HFF-Myc (cell line): ENCODE results near the gene PPARGC1A.

Experiments
- DNase-seq: peaks from one replicate; pipeline ENCODE4 v3.0.0-alpha.2; 2011; ENCODE audit warnings: low read depth; ENCODE audit errors: extremely low read depth
- H3K4me3 ChIP-seq: replicated peaks from 2 replicates; pipeline ENCODE4 v1.5.1; 2011; ENCODE audit warnings: low read depth, mild to moderate bottlenecking, control low read depth, low read length
- TF ChIP-seq, protein P1 (sequence below): IDR thresholded peaks from 2 replicates; pipeline ENCODE4 v1.5.1; 2012; ENCODE audit warnings: mild to moderate bottlenecking, low read depth, low read length, control low read depth; ENCODE audit errors: missing control alignments

Gene PPARGC1A

DNA sequence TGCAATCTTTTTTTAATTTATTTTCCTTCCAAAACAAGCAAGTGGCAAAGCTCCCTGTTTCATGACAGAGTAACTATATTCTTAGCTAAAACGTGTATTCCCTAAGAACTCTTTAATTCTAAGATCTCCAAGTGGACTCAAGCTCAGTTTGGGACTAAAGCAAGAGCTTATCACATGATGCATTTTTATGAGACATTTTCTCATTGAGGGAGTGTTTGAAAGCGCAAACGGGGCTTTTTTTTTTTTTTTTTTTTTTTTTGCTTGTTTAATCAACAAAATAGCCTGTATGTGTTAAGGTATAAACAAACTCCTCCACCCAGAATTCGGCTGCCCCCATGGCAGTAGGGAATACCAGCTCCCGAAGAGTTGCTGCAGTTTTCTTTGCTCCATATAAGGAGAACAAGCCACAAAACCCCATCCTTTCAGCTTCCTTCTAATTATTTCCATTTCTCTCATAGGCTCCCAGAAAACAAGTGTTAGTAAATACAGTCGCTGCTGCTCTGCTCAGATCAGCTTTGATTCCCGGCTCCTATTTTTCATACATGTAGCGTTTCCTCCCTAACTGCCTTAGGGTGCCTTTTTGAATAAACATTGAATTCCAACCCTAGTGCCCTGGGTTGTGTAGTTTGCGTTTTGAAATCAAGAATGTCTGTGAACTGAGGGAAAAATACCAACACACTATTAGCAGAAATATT is 669 bp upstream of the PPARGC1A start:
- TF ChIP-seq, protein P1, sequence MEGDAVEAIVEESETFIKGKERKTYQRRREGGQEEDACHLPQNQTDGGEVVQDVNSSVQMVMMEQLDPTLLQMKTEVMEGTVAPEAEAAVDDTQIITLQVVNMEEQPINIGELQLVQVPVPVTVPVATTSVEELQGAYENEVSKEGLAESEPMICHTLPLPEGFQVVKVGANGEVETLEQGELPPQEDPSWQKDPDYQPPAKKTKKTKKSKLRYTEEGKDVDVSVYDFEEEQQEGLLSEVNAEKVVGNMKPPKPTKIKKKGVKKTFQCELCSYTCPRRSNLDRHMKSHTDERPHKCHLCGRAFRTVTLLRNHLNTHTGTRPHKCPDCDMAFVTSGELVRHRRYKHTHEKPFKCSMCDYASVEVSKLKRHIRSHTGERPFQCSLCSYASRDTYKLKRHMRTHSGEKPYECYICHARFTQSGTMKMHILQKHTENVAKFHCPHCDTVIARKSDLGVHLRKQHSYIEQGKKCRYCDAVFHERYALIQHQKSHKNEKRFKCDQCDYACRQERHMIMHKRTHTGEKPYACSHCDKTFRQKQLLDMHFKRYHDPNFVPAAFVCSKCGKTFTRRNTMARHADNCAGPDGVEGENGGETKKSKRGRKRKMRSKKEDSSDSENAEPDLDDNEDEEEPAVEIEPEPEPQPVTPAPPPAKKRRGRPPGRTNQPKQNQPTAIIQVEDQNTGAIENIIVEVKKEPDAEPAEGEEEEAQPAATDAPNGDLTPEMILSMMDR: no peak
- no peak for DNase-seq
- H3K4me3 ChIP-seq: no peak overlapping the region

DNA sequence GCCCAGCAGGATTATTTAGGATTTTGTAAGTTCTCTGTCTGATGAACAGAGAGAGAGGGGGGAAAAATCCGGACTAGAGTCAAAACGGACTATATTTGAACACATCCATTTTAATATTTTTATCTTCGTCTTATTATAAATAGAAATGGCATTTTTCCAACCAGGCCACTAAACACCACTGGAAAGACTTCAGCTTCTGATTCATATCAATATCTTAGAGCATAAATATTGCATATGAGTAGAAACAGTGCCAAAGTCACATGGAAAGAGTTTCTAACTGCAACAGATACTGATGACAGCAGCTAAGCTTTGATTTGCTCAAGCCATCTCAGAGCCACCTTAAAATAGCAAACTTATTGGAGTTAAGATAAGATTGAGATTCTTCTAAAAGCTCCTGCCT is 456 bp downstream of the PPARGC1A start:
- TF ChIP-seq, protein P1: no peak
- peak overlapping the region; percentile 27; the same call in 1 of the 2 replicates for H3K4me3 ChIP-seq
- no peak for DNase-seq

DNA sequence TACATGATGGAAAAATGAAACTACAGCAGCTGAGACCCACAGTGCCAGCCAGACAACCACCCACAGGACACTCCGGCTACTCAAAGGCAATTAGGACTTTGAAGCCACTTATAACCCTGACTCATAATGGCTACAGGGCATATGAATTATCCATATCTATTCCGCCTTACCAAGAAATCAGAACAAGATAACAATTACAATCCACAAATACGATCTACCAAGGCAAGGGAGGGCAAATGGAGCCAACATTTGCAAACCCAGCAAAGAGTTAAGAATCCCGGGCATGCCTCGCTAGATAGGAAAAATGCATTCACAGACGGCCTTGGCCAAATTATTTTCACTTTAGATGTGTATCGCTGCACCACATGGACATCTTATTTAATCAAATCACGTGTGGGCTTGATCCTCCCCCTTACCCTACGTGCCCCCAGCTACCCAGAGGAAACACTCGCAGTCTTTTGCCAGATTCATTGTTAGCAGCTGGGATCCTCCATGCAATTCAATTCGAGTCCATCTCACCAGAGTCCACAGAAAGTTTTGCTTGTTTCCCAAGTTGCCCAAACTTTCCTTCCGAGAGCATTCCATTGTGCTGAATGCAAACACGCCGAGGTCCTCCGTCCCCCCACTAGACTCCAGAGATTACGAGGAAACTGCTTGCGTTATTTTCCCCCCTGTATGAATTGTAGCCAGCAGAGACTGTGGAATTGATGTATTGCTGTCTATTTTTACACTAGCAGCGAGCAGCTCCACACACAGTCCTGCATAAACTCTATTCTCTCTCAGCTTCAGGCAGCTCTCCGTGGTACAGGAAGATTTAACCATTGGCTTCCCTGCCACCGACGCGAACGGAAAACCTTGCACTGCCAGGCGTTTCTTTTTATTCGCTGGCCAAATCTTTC is 1.2 kb downstream of the PPARGC1A start:
- TF ChIP-seq, protein P1: no peak
- H3K4me3 ChIP-seq: peak overlapping the region; percentile 27
- DNase-seq: no peak

DNA sequence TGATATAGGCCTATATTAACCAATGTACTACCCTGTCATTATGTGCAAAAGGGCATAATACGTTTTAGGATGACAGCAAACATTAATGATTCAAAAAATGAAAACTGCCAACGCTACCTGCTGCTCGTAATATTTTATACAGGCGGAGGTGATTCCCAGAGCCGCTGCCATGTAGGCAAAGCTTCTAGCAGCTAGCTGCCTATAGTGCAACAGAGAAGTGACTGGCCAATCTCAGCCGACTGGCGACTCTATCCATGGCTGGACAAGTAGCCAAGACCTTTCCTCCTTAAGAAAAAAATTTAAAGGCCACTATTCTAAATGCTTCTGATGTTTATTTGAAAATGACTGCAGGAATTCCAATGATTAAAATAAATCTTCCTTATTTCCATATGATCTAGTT is 1.9 kb downstream of the PPARGC1A start:
- TF ChIP-seq, protein P1: no peak

DNA sequence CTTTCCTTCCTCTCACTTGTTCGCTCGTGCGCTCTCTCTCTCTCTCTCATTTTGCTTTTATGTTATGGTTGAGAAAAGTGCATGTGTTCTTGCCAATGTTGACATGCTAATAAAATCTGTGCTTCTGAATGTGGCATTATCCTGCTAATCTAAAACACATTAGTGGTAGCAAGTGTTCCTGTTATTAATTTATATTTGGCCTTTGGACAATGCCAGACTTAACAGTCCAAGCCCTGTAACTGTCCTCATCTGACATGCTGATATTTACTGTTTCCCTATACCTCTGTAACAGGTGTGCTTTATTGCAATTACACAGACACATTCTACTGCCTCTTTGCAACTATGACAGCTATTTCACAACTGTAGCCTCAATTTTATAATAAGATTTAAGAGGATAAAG is 2.7 kb downstream of the PPARGC1A start:
- H3K4me3 ChIP-seq: no peak overlapping the region
- DNase-seq: no peak
- TF ChIP-seq, protein P1: no peak

More for the DNA sequence above, 1.9 kb downstream of the PPARGC1A start:
- no peak for DNase-seq
- no peak overlapping the region for H3K4me3 ChIP-seq

DNA sequence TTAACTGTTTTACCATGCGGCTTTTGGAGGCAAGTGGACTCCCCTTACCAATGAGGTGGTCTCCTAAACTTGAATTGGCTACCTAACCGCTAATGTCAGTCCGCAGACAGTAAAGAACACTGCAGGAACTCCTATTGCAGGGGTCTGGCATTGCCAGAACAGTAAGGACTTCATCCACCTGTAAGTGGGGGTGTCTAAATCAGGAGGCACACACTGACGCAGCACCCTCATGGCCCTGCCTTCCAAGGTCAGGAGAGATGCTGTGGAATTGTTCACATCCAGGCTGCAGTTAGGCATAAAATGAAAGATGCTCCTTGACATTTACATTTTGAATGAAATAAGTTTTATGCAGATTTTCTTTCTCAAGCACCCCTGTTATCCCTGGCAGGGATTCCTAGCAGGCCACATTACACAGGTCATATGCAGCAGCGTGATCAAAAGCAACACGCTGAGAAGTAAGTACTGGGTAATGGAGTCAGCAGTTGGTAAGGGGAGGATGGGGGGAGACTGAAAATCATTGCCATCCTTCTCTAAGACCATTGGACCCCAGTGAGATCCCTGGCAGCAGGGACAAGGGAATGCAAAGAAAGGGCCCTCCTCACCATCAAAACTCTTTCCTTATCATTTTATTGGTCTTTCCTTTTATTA is 3.8 kb downstream of the PPARGC1A start:
- H3K4me3 ChIP-seq: no peak overlapping the region
- TF ChIP-seq, protein P1: no peak

More for the DNA sequence above, 3.8 kb downstream of the PPARGC1A start:
- DNase-seq: no peak
